Measurements from ENCODE around the gene FAM114A1.

DNA sequence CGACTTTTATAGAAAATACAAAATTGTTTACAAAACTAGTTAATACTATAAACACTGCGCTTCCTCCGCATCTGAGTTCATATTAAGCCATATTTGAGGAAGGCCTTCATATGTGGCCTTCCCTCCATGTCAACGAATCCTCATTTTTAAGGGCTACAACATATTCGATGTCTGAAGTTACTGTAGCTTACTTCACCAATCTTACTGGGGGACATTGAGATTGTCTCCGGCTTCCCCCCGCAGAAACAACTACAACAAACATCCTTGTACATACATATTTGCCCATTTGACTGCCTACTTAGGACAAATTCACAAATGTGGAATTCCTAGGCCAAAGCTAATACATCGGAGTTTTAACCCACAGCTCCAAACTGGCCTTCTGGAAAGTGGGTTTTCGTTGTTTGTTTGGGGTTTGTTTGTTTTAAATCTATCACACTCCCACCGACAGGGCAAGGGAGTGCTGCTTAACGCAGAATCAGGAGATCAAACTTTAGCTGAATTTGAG lies 581 bp upstream of the FAM114A1 start:
- TF ChIP-seq CTCF (IDR thresholded peaks at IDR 0.05) (no peak), HEYL (CRISPR knock-in tag; IDR thresholded peaks at IDR 0.05) (no peak), HDAC2 (IDR thresholded peaks at IDR 0.05) (no peak)
